SK-N-SH (cell line): Measurements from ENCODE around the gene CT47A1. TPM values are rescaled to one million over a fixed set of nuclear protein-coding genes. Genes with fewer than 3 reads are reported as not detected.

ENCODE experiments used
- CTCF ChIA-PET: fragments of 300-600, 350-600 bp; formaldehyde crosslinking; extraction: SDS; loops from one replicate; lab custom pipeline; 2021; lab: Yijun Ruan, JAX
- POLR2A ChIA-PET: fragments of 350-600 bp; sonication (Branson Sonifier 250); formaldehyde crosslinking; extraction: SDS; loops from one replicate; lab custom pipeline; 2020; ENCODE audit warnings: antibody characterized with exemption, inconsistent platforms; lab: Yijun Ruan, JAX
- DNase-seq: peaks from one replicate; pipeline ENCODE4 v3.0.0; 2012
- H2AFZ ChIP-seq: fragments of 200-600 bp; sonication (generic); 2 replicates; pipeline ENCODE4 v1.8.1; 2016; ENCODE audit warnings: antibody characterized with exemption, mild to moderate bottlenecking, low read depth
- H3F3A ChIP-seq: fragments of 200-600 bp; sonication (generic); replicated peaks from 2 replicates; pipeline ENCODE3; 2016; ENCODE audit warnings: antibody characterized with exemption, mild to moderate bottlenecking; ENCODE audit not compliant: insufficient read depth
- H3K27ac ChIP-seq, 2 experiments: fragments of 200-500 bp in 1 of 2; fragments of 200-600 bp in 1 of 2; sonication (Bioruptor generic) in 1 of 2; sonication (generic), shearing (Covaris generic) in 1 of 2; 2 replicates each; pipeline versions ENCODE4 v1.5.1 to v1.6.1; 2014 to 2016; ENCODE audit warnings: low read depth in 2 of 2, inconsistent platforms in 1 of 2, low read length in 1 of 2, mild to moderate bottlenecking in 1 of 2, mixed read lengths in 1 of 2
- H3K27me3 ChIP-seq: fragments of 200-600 bp; sonication (generic), shearing (Covaris generic); 2 replicates; pipeline ENCODE4 v1.6.1; 2016; ENCODE audit warnings: mixed run types; ENCODE audit not compliant: insufficient read depth
- H3K36me3 ChIP-seq, 2 experiments: fragments of 200-500 bp in 1 of 2; fragments of 200-600 bp in 1 of 2; sonication (Bioruptor generic) in 1 of 2; sonication (generic) in 1 of 2; replicated peaks in 1 of 2; 2 replicates each; pipeline versions ENCODE3 to v1.5.1; 2014 to 2016; ENCODE audit warnings: low read length in 1 of 2, mild to moderate bottlenecking in 1 of 2; ENCODE audit not compliant: insufficient read depth in 2 of 2, control insufficient read depth in 1 of 2
- H3K4me1 ChIP-seq, 2 experiments: fragments of 200-500 bp in 1 of 2; fragments of 200-600 bp in 1 of 2; sonication (Bioruptor generic) in 1 of 2; sonication (generic), shearing (Covaris generic) in 1 of 2; 2 replicates each; pipeline versions ENCODE4 v1.5.1 to v1.6.1; 2014 to 2016; ENCODE audit warnings: low read depth in 1 of 2, low read length in 1 of 2, mixed run types in 1 of 2; ENCODE audit not compliant: insufficient read depth in 2 of 2, control insufficient read depth in 1 of 2
- H3K4me2 ChIP-seq: fragments of 200-600 bp; sonication (generic), shearing (Covaris generic); 2 replicates; pipeline ENCODE4 v1.6.1; 2017; ENCODE audit warnings: mixed run types
- H3K4me3 ChIP-seq, 2 experiments: fragments of 200-500 bp in 1 of 2; fragments of 200-600 bp in 1 of 2; sonication (Bioruptor generic) in 1 of 2; sonication (generic), shearing (Covaris generic) in 1 of 2; 2 replicates each; pipeline versions ENCODE4 v1.5.1 to v1.8.1; 2014 to 2016; ENCODE audit warnings: low read depth in 2 of 2, inconsistent platforms in 1 of 2, low read length in 1 of 2, mild to moderate bottlenecking in 1 of 2, mixed read lengths in 1 of 2, moderate library complexity in 1 of 2
- H3K79me2 ChIP-seq: fragments of 200-600 bp; sonication (generic); 2 replicates; pipeline ENCODE4 v1.8.1; 2017; ENCODE audit warnings: mild to moderate bottlenecking; ENCODE audit not compliant: insufficient read depth
- H3K9ac ChIP-seq: fragments of 200-600 bp; sonication (generic); 2 replicates; pipeline ENCODE4 v1.6.1; 2017; ENCODE audit warnings: mixed run types
- H3K9me2 ChIP-seq: fragments of 200-600 bp; sonication (generic); 2 replicates; pipeline ENCODE4 v1.6.1; 2017; ENCODE audit warnings: mixed run types
- H3K9me3 ChIP-seq: fragments of 200-600 bp; sonication (generic); 2 replicates; pipeline ENCODE4 v1.6.1; 2017; ENCODE audit warnings: mixed run types, mild to moderate bottlenecking, moderate library complexity
- H4K20me1 ChIP-seq: fragments of 200-600 bp; sonication (generic); 2 replicates; pipeline ENCODE4 v1.6.1; 2017; ENCODE audit warnings: mild to moderate bottlenecking, mixed run types; ENCODE audit not compliant: insufficient read depth
- CHD2 ChIP-seq: fragments of 150-350 bp; IDR thresholded peaks from 2 replicates; pipeline ENCODE4 v1.6.1; 2018; ENCODE audit warnings: low read length; ENCODE audit not compliant: partially characterized antibody
- EP300 ChIP-seq, 2 experiments: IDR thresholded peaks; 2 replicates each; pipeline versions ENCODE4 v1.4.0 to v1.6.1; 2012; ENCODE audit warnings: borderline replicate concordance in 1 of 2, low read depth in 1 of 2, low read length in 1 of 2
- EZH2phosphoT487 ChIP-seq: fragments of 200-600 bp; sonication (generic); IDR thresholded peaks from 2 replicates; pipeline ENCODE4 v1.6.1; 2017; ENCODE audit warnings: low read depth, mixed run types, mild to moderate bottlenecking, antibody characterized with exemption, moderate library complexity, borderline replicate concordance
- FOSL2 ChIP-seq: IDR thresholded peaks from 2 replicates; pipeline ENCODE4 v1.4.0; 2012; ENCODE audit warnings: low read depth, mild to moderate bottlenecking, moderate library complexity, borderline replicate concordance
- FOXJ3 ChIP-seq: sonication (generic); formaldehyde crosslinking; IDR thresholded peaks from 2 replicates; pipeline ENCODE4 v1.5.1; 2020; ENCODE audit warnings: mild to moderate bottlenecking, missing genetic modification reagents
- FOXM1 ChIP-seq: IDR thresholded peaks from 2 replicates; pipeline ENCODE4 v1.4.0; 2012; ENCODE audit warnings: low read depth, mild to moderate bottlenecking
- MEF2A ChIP-seq: IDR thresholded peaks from 2 replicates; pipeline ENCODE4 v1.4.0; 2012; ENCODE audit warnings: low read depth, borderline replicate concordance
- MXI1 ChIP-seq: IDR thresholded peaks from 2 replicates; pipeline ENCODE4 v1.6.1; 2012; ENCODE audit warnings: mild to moderate bottlenecking, low read depth, low read length, improper control_type of control experiment
- NFIC ChIP-seq: IDR thresholded peaks from 2 replicates; pipeline ENCODE4 v1.4.0; 2012; ENCODE audit warnings: borderline replicate concordance
- POLR2AphosphoS5 ChIP-seq: IDR thresholded peaks from 2 replicates; pipeline ENCODE4 v1.6.1; 2012; ENCODE audit warnings: low read depth, low read length
- RFX5 ChIP-seq: IDR thresholded peaks from 2 replicates; pipeline ENCODE4 v1.6.1; 2012; ENCODE audit warnings: mild to moderate bottlenecking, improper control_type of control experiment, low read length
- SIN3A ChIP-seq: IDR thresholded peaks from 2 replicates; pipeline ENCODE4 v1.6.1; 2012; ENCODE audit warnings: low read depth, mild to moderate bottlenecking, low read length, moderate library complexity, borderline replicate concordance
- SMC3 ChIP-seq: IDR thresholded peaks from 2 replicates; pipeline ENCODE4 v1.6.1; 2012; ENCODE audit warnings: low read depth, low read length, improper control_type of control experiment
- TCF12 ChIP-seq: IDR thresholded peaks from 2 replicates; pipeline ENCODE4 v1.4.0; 2012
- TEAD4 ChIP-seq: IDR thresholded peaks from 2 replicates; pipeline ENCODE4 v1.4.0; 2012; ENCODE audit warnings: mild to moderate bottlenecking, borderline replicate concordance; ENCODE audit not compliant: insufficient read depth
- YY1 ChIP-seq: IDR thresholded peaks from 2 replicates; pipeline ENCODE4 v1.4.0; 2012; ENCODE audit warnings: low read depth, mild to moderate bottlenecking
- WGBS: methylation state at CpG from one replicate; pipeline ENCODE4 v1.1.6; 2017; ENCODE audit warnings: low lambda C conversion rate; 5-methylcytosine and 5-hydroxymethylcytosine counted together
- polyA plus RNA-seq, 3 experiments: library from polyadenylated mRNA; depleted of rRNA; stranded (reverse); fragments of >200 nt; gene quantifications; 2 replicates each; pipeline ENCODE4 v1.2.3, GENCODE V29; 2012
- TF ChIP-seq, protein P1 (sequence below): IDR thresholded peaks from 2 replicates; pipeline ENCODE4 v1.4.0; 2012; ENCODE audit warnings: low read depth, borderline replicate concordance
- TF ChIP-seq, protein P2 (sequence below): IDR thresholded peaks from 2 replicates; pipeline ENCODE4 v1.4.0; 2012; ENCODE audit warnings: low read depth, borderline replicate concordance
- TF ChIP-seq, protein P3 (sequence below): fragments of 200-600 bp; sonication (generic); IDR thresholded peaks from 2 replicates; pipeline ENCODE4 v1.6.1; 2017; ENCODE audit warnings: antibody characterized with exemption, mild to moderate bottlenecking, moderate library complexity
- TF ChIP-seq, protein P4 (sequence below): IDR thresholded peaks from 2 replicates; pipeline ENCODE4 v1.6.1; 2012; ENCODE audit warnings: mild to moderate bottlenecking, low read depth, low read length, moderate library complexity

Gene CT47A1
- polyA plus RNA-seq, 1 of the 3 experiments (the other 2 are of a cell fraction) = not detected

DNA sequence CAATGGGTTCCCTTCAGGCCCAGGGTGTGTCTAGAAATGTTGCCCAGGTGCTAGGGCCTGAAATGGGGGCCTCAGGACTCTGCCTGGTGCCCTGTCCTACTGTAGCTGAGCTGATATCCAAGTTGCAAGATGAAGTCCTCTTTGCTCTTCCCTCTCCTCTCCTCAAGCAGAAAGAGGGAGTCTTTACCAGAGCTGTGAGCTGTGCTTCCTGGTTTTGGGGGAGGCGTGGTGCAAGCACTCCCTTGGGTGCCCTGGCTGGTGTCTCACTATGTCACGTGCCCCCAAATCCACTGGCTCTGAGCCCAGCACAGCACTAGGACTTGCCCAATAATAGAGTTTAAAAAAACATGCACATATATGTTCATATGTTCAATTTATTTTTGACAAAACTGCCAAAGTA is 29.3 kb upstream of the CT47A1 start:
- H3K36me3 ChIP-seq = no peaks in the 10 kb centered on the region
- H4K20me1 ChIP-seq = no peaks in the 10 kb centered on the region
- CTCF ChIA-PET = no interaction called here
- POLR2A ChIA-PET = no interaction called here
- DNase-seq = no peak
- no peak overlapping the region for H3K4me3 ChIP-seq
- H3K27ac ChIP-seq = no peak overlapping the region
- no peak overlapping the region for H2AFZ ChIP-seq
- no peaks in the 10 kb centered on the region for H3F3A ChIP-seq
- no peaks in the 10 kb centered on the region for H3K79me2 ChIP-seq
- H3K4me2 ChIP-seq = no peak overlapping the region
- no peaks in the 10 kb centered on the region for H3K27me3 ChIP-seq
- WGBS = 6% methylated on average over 2 of the region's 2 CpGs
- no peaks in the 10 kb centered on the region for H3K4me1 ChIP-seq
- H3K9me2 ChIP-seq = no peaks in the 10 kb centered on the region
- H3K9ac ChIP-seq = no peak overlapping the region
- TF ChIP-seq TEAD4 = no peak
- no peak for TF ChIP-seq NFIC
- TF ChIP-seq, protein P1, sequence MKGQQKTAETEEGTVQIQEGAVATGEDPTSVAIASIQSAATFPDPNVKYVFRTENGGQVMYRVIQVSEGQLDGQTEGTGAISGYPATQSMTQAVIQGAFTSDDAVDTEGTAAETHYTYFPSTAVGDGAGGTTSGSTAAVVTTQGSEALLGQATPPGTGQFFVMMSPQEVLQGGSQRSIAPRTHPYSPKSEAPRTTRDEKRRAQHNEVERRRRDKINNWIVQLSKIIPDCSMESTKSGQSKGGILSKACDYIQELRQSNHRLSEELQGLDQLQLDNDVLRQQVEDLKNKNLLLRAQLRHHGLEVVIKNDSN = no peak
- no peak for TF ChIP-seq MXI1
- TF ChIP-seq, protein P2, sequence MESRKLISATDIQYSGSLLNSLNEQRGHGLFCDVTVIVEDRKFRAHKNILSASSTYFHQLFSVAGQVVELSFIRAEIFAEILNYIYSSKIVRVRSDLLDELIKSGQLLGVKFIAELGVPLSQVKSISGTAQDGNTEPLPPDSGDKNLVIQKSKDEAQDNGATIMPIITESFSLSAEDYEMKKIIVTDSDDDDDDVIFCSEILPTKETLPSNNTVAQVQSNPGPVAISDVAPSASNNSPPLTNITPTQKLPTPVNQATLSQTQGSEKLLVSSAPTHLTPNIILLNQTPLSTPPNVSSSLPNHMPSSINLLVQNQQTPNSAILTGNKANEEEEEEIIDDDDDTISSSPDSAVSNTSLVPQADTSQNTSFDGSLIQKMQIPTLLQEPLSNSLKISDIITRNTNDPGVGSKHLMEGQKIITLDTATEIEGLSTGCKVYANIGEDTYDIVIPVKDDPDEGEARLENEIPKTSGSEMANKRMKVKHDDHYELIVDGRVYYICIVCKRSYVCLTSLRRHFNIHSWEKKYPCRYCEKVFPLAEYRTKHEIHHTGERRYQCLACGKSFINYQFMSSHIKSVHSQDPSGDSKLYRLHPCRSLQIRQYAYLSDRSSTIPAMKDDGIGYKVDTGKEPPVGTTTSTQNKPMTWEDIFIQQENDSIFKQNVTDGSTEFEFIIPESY = no peak
- TF ChIP-seq EP300 (IDR thresholded peaks at IDR 0.05; ENCODE audit: borderline replicate concordance in 1 of 2, low read depth in 1 of 2, low read length in 1 of 2) = no peak
- no peak for TF ChIP-seq SMC3
- no peak for TF ChIP-seq FOSL2
- no peak for TF ChIP-seq SIN3A
- no peaks in the 10 kb centered on the region for H3K9me3 ChIP-seq

DNA sequence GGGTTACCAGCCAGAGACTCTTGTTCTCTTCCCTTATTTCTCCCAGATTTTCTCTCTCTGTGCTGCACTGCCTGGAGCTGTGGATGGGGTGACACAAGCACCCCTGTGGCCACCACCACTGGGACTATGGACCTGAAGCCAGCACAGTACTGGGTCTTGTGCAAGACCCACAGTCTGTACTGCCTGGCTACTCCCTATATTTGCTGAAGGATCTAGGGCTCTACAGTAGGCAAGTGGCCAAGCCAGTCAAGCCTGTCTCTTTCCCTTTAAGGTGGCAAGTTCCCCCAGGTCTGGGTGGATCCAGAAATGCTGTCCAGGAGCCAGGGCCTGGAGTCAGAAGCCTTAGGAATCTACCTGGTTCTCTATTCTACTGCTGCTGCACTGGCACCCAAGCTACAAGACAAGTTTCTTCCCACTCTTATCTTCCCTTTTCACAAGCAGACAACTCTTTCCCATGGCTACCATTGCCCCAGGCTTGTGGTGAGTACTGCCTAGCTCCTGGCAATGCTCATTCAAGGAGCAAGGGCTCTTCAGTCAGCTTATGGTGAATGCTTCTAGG is 28.4 kb upstream of the CT47A1 start:
- TF ChIP-seq EZH2phosphoT487 (no peak), MEF2A (no peak), POLR2AphosphoS5 (no peak), RFX5 (no peak), FOXM1 (no peak), FOXJ3 (no peak), NFIC (no peak), CHD2 (no peak), MXI1 (no peak), YY1 (no peak), TCF12 (no peak)
- TF ChIP-seq, protein P3, sequence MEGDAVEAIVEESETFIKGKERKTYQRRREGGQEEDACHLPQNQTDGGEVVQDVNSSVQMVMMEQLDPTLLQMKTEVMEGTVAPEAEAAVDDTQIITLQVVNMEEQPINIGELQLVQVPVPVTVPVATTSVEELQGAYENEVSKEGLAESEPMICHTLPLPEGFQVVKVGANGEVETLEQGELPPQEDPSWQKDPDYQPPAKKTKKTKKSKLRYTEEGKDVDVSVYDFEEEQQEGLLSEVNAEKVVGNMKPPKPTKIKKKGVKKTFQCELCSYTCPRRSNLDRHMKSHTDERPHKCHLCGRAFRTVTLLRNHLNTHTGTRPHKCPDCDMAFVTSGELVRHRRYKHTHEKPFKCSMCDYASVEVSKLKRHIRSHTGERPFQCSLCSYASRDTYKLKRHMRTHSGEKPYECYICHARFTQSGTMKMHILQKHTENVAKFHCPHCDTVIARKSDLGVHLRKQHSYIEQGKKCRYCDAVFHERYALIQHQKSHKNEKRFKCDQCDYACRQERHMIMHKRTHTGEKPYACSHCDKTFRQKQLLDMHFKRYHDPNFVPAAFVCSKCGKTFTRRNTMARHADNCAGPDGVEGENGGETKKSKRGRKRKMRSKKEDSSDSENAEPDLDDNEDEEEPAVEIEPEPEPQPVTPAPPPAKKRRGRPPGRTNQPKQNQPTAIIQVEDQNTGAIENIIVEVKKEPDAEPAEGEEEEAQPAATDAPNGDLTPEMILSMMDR = no peak
- TF ChIP-seq, protein P4, sequence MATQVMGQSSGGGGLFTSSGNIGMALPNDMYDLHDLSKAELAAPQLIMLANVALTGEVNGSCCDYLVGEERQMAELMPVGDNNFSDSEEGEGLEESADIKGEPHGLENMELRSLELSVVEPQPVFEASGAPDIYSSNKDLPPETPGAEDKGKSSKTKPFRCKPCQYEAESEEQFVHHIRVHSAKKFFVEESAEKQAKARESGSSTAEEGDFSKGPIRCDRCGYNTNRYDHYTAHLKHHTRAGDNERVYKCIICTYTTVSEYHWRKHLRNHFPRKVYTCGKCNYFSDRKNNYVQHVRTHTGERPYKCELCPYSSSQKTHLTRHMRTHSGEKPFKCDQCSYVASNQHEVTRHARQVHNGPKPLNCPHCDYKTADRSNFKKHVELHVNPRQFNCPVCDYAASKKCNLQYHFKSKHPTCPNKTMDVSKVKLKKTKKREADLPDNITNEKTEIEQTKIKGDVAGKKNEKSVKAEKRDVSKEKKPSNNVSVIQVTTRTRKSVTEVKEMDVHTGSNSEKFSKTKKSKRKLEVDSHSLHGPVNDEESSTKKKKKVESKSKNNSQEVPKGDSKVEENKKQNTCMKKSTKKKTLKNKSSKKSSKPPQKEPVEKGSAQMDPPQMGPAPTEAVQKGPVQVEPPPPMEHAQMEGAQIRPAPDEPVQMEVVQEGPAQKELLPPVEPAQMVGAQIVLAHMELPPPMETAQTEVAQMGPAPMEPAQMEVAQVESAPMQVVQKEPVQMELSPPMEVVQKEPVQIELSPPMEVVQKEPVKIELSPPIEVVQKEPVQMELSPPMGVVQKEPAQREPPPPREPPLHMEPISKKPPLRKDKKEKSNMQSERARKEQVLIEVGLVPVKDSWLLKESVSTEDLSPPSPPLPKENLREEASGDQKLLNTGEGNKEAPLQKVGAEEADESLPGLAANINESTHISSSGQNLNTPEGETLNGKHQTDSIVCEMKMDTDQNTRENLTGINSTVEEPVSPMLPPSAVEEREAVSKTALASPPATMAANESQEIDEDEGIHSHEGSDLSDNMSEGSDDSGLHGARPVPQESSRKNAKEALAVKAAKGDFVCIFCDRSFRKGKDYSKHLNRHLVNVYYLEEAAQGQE = no peak
- Histone ChIP-seq H3K27me3 (no peaks in the 10 kb centered on the region), H3K4me2 (no peak overlapping the region), H3K36me3 (no peaks in the 10 kb centered on the region), H3F3A (no peaks in the 10 kb centered on the region), H3K9me2 (no peaks in the 10 kb centered on the region), H3K79me2 (no peaks in the 10 kb centered on the region), H3K4me1 (no peaks in the 10 kb centered on the region), H2AFZ (no peak overlapping the region), H3K9ac (no peak overlapping the region), H3K9me3 (no peaks in the 10 kb centered on the region), H4K20me1 (no peaks in the 10 kb centered on the region), H3K4me3 (no peak overlapping the region), H3K27ac (no peak overlapping the region)
- CTCF ChIA-PET = no interaction called here
- DNase-seq = no peak
- POLR2A ChIA-PET = no interaction called here
